Forelimb muscle (tissue), 1 donor: Measurements from ENCODE around the gene PGS1. TPM values are rescaled to one million over a fixed set of nuclear protein-coding genes. Genes with fewer than 3 reads are reported as not detected.

Experiments
- DNase-seq: peaks from one replicate; pipeline ENCODE4 v3.0.0-alpha.2; 2013; ENCODE audit warnings: low read depth
- polyA plus RNA-seq: library from polyadenylated mRNA; unstranded; fragments of 120-200 nt; gene quantifications from one replicate; pipeline ENCODE4 v1.2.1, GENCODE V29; 2013; ENCODE audit not compliant: insufficient read length

The PGS1 gene
- polyA plus RNA-seq, 1 donor, result 26.3 TPM

- DNase-seq, result no peak
Measured at GRCh38 chr17:78387977-78388941, 9.8 kb downstream of the PGS1 start.

GRCh38 chr17:78390241-78391050, 12.0 kb downstream of the PGS1 start:
- no peak for DNase-seq

GRCh38 chr17:78391051-78391431, 12.6 kb downstream of the PGS1 start:
- DNase-seq, result no peak

- DNase-seq, result no peak
Measured at GRCh38 chr17:78391843-78392242, 13.4 kb downstream of the PGS1 start.

GRCh38 chr17:78392295-78392694, 13.8 kb downstream of the PGS1 start:
- no peak for DNase-seq

GRCh38 chr17:78393575-78393974, 15.1 kb downstream of the PGS1 start:
- DNase-seq, result no peak

- DNase-seq, result no peak
Measured at GRCh38 chr17:78394209-78394608, 15.8 kb downstream of the PGS1 start.

- no peak for DNase-seq
Measured at GRCh38 chr17:78395155-78395554, 16.7 kb downstream of the PGS1 start.

- DNase-seq, result no peak
Measured at GRCh38 chr17:78396441-78397337, 18.2 kb downstream of the PGS1 start.

GRCh38 chr17:78397681-78398101, 19.2 kb downstream of the PGS1 start:
- DNase-seq, result no peak

GRCh38 chr17:78398390-78398789, 19.9 kb downstream of the PGS1 start:
- no peak for DNase-seq

GRCh38 chr17:78399028-78399692, 20.7 kb downstream of the PGS1 start:
- DNase-seq, result no peak

- no peak for DNase-seq
Measured at GRCh38 chr17:78399693-78400144, 21.3 kb downstream of the PGS1 start.

GRCh38 chr17:78400581-78401240, 22.3 kb downstream of the PGS1 start:
- no peak for DNase-seq

- no peak for DNase-seq
Measured at GRCh38 chr17:78401246-78401645, 22.8 kb downstream of the PGS1 start.

GRCh38 chr17:78401891-78402290, 23.4 kb downstream of the PGS1 start:
- no peak for DNase-seq

- no peak for DNase-seq
Measured at GRCh38 chr17:78403822-78404221, 25.4 kb downstream of the PGS1 start.

GRCh38 chr17:78406396-78406795, 27.9 kb downstream of the PGS1 start:
- DNase-seq, result no peak

- no peak for DNase-seq
Measured at GRCh38 chr17:78406920-78407319, 28.5 kb downstream of the PGS1 start.

GRCh38 chr17:78407387-78408000, 29.0 kb downstream of the PGS1 start:
- DNase-seq, result no peak
